Endothelial cell (in vitro differentiated cells): ENCODE data around the gene GATD1. TPM values are rescaled to one million over a fixed set of nuclear protein-coding genes. Genes with fewer than 3 reads are reported as not detected.

Source experiments
- DNase-seq: peaks from one replicate; pipeline ENCODE4 v3.0.0; 2021; ENCODE audit warnings: low spot score
- H3K27ac Mint-ChIP-seq: one replicate; pipeline ENCODE4 v1.8.0; 2021; ENCODE audit warnings: mixed read lengths, inconsistent platforms; ENCODE audit not compliant: unreplicated experiment
- H3K27me3 Mint-ChIP-seq: one replicate; pipeline ENCODE4 v1.8.0; 2021; ENCODE audit warnings: mild to moderate bottlenecking, moderate library complexity, mixed read lengths, inconsistent platforms; ENCODE audit not compliant: unreplicated experiment
- H3K36me3 Mint-ChIP-seq: one replicate; pipeline ENCODE4 v1.8.0; 2021; ENCODE audit warnings: mild to moderate bottlenecking, low read depth, mixed read lengths, inconsistent platforms; ENCODE audit not compliant: unreplicated experiment
- H3K4me1 Mint-ChIP-seq: one replicate; pipeline ENCODE4 v1.8.0; 2021; ENCODE audit warnings: mild to moderate bottlenecking, mixed read lengths, inconsistent platforms; ENCODE audit not compliant: unreplicated experiment
- H3K4me3 Mint-ChIP-seq: one replicate; pipeline ENCODE4 v1.8.0; 2021; ENCODE audit warnings: mild to moderate bottlenecking, mixed read lengths, inconsistent platforms; ENCODE audit not compliant: unreplicated experiment
- H3K9me3 Mint-ChIP-seq: one replicate; pipeline ENCODE4 v1.8.0; 2021; ENCODE audit warnings: mixed read lengths, inconsistent platforms; ENCODE audit not compliant: unreplicated experiment
- total RNA-seq: library from RNA; stranded (reverse); fragmentation: NEBNext Ultra II Directional; extraction: Animal tissue kit (Norgen Biotek cat#: 25700); gene quantifications from one replicate; pipeline ENCODE4 v1.2.1, GENCODE V29; 2021; ENCODE audit not compliant: unreplicated experiment
- TF ChIP-seq, protein P1 (sequence below): fragments of 200-600 bp; sonication (generic); IDR thresholded peaks from one replicate; pipeline ENCODE4 v1.5.0; 2021; ENCODE audit warnings: antibody characterized with exemption; ENCODE audit not compliant: unreplicated experiment

The GATD1 gene
- total RNA-seq, 1 donor from 2014 or later: 36.5 TPM

GRCh38 chr11:816433-816779 lies 39.1 kb upstream of the GATD1 start:
- TF ChIP-seq, protein P1, sequence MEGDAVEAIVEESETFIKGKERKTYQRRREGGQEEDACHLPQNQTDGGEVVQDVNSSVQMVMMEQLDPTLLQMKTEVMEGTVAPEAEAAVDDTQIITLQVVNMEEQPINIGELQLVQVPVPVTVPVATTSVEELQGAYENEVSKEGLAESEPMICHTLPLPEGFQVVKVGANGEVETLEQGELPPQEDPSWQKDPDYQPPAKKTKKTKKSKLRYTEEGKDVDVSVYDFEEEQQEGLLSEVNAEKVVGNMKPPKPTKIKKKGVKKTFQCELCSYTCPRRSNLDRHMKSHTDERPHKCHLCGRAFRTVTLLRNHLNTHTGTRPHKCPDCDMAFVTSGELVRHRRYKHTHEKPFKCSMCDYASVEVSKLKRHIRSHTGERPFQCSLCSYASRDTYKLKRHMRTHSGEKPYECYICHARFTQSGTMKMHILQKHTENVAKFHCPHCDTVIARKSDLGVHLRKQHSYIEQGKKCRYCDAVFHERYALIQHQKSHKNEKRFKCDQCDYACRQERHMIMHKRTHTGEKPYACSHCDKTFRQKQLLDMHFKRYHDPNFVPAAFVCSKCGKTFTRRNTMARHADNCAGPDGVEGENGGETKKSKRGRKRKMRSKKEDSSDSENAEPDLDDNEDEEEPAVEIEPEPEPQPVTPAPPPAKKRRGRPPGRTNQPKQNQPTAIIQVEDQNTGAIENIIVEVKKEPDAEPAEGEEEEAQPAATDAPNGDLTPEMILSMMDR: no peak
- H3K9me3 Mint-ChIP-seq: no peaks in the 10 kb centered on the region
- DNase-seq: no peak
- peaks cover 10% of the 10 kb centered on the region for H3K36me3 Mint-ChIP-seq
- peaks cover 7% of the 10 kb centered on the region for H3K27me3 Mint-ChIP-seq
- H3K4me1 Mint-ChIP-seq: peaks cover 3% of the 10 kb centered on the region
- no peak overlapping the region for H3K4me3 Mint-ChIP-seq
- H3K27ac Mint-ChIP-seq: no peak overlapping the region

DNA sequence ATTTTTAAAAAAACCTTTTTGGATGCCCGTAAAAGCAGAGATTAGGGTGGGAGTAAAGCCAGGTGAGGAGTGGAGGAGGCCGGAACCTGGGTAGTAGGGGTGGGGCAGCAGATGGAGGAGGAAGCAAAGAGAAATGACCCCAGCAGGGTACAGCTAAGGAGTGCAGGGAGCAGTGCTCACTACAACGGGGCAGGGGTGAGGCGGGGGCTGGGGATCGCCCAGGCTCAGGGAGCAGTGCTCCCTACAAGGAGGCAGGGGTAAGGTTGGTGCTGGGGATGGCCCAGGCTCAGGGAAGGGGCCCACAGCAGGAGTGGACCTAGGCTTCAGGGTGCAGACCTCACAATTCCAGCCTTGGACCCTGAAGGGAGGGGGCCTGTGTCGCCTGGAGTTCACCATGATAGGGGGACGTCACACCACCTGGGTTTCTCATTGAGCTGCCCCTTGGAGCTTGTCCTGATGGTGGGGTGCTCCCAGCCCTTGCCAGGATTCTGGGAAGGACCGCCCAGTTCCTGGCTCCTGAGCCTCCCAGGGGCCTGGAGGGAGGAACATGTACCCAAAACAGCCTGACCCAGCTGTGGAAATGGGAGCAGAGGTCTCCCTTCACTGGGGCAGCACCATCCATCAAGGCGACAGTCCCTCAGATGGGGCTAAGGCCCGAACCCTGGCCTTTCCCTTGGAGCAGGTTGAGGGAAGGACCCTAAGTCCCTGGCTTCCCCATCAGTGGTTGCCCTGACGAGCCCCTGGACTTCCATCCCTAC lies 38.6 kb upstream of the GATD1 start:
- TF ChIP-seq, protein P1: no peak
- Mint-ChIP-seq H3K27me3 (peaks cover 11% of the 10 kb centered on the region), H3K9me3 (no peaks in the 10 kb centered on the region), H3K4me1 (peaks cover 8% of the 10 kb centered on the region), H3K4me3 (no peak overlapping the region), H3K36me3 (peaks cover 14% of the 10 kb centered on the region), H3K27ac (no peak overlapping the region)
- DNase-seq: no peak

DNA sequence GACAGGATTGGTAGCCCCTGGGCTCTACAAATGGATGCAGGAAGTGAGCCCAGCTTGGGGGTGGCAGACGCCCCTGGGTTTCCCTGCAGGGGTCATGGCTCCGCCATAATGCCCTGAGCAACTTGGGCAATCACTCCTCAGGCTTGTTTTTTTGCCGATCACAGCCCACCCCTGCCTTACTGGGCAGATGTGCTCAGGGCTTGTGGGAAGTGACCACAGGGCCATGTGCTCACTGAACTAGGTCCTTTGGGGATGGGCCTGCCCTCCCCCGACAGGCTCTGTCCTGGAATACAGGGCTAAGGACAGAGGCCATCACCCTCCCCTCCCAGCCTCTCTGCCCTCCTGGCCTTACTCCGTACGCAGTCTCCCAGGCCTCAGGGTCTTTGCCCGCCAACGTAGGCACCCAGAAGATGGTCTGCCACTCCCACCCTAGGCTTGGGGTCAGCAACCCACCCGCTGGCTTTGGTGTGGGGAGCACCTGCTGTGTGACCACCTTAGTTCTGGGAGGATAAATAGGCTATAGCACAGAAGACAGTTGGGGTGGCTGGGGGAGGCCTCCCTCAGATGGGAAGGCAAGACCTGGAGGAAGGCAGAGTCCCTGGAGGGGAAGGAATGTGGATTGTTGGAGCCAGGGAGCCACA lies 36.3 kb upstream of the GATD1 start:
- Mint-ChIP-seq H3K27me3 (peaks cover 15% of the 10 kb centered on the region), H3K4me3 (no peak overlapping the region), H3K9me3 (no peaks in the 10 kb centered on the region), H3K4me1 (peaks cover 15% of the 10 kb centered on the region), H3K36me3 (peaks cover 14% of the 10 kb centered on the region), H3K27ac (no peak overlapping the region)
- TF ChIP-seq, protein P1: no peak
- no peak for DNase-seq

DNA sequence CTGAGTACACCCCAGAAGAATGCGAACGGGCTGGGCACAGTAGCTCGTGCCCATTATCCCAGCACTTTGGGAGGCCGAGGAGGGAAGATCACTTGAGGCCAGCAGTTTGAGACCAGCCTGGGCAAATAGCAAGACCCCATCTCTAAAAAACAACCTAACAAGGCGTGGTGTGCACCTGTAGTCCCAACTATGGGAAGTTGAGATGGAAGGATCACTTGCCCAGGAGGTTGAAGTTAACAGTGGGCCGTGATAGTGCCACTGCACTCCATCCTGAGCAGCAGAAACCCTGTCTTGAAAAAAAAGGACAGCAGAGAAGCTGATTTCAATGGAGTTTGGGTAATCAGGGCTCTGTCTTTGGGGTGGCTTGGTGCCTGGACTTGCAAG lies 35.8 kb upstream of the GATD1 start:
- H3K27me3 Mint-ChIP-seq: peaks cover 15% of the 10 kb centered on the region
- H3K36me3 Mint-ChIP-seq: peaks cover 14% of the 10 kb centered on the region
- no peaks in the 10 kb centered on the region for H3K9me3 Mint-ChIP-seq
- no peak for DNase-seq
- H3K27ac Mint-ChIP-seq: no peak overlapping the region
- H3K4me1 Mint-ChIP-seq: peaks cover 15% of the 10 kb centered on the region
- no peak overlapping the region for H3K4me3 Mint-ChIP-seq
- TF ChIP-seq, protein P1: no peak

DNA sequence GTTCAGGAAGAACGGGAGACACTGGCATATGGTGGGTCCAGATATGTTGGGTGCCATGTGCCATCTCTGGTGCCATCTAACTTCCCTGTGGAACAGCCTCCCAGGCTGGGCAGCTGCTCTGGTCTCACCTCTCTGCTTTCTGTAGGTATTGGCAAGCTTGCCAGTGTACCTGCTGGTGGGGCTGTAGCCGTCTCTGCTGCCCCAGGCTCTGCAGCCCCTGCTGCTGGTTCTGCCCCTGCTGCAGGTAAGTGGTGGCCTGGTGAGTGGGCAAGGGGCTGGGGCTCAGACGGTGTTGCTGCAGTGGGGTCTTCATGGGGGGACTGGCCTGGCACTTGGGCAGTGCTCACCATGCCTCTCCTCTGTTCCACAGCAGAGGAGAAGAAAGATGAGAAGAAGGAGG lies 35.1 kb upstream of the GATD1 start:
- no peak overlapping the region for H3K27ac Mint-ChIP-seq
- TF ChIP-seq, protein P1: no peak
- H3K9me3 Mint-ChIP-seq: no peaks in the 10 kb centered on the region
- H3K4me1 Mint-ChIP-seq: peaks cover 17% of the 10 kb centered on the region
- peaks cover 14% of the 10 kb centered on the region for H3K36me3 Mint-ChIP-seq
- H3K4me3 Mint-ChIP-seq: no peak overlapping the region
- no peak for DNase-seq
- H3K27me3 Mint-ChIP-seq: peaks cover 15% of the 10 kb centered on the region
